HEK293 (cell line): ENCODE data around the gene EEIG2.

Source experiments
- CTCF ChIA-PET: fragments of 350-600 bp; formaldehyde crosslinking; extraction: SDS; loops from one replicate; lab custom pipeline; 2021; ENCODE audit warnings: antibody characterized with exemption; lab: Yijun Ruan, JAX
- POLR2A ChIA-PET: fragments of 300-600 bp; formaldehyde crosslinking; extraction: SDS; loops from one replicate; lab custom pipeline; 2020; ENCODE audit warnings: antibody characterized with exemption, inconsistent platforms; lab: Yijun Ruan, JAX
- H3K27ac ChIP-seq: fragments of 200-500 bp; sonication (Bioruptor generic); 2 replicates; pipeline ENCODE4 v1.5.1; 2014; ENCODE audit warnings: low read depth, low read length, control low read depth, inconsistent platforms; ENCODE audit errors: extremely low read depth
- H3K36me3 ChIP-seq, 2 experiments: fragments of 200-500 bp in 1 of 2; sonication (Bioruptor generic) in 1 of 2; 1 replicate in 1 of 2; 2 replicates in 1 of 2; pipeline ENCODE4 v1.5.1; 2014 to 2017; ENCODE audit warnings: inconsistent platforms in 2 of 2, low read length in 2 of 2; ENCODE audit not compliant: control insufficient read depth in 2 of 2, insufficient read depth in 1 of 2
- H3K4me1 ChIP-seq: fragments of 200-500 bp; sonication (Bioruptor generic); 2 replicates; pipeline ENCODE4 v1.5.1; 2014; ENCODE audit warnings: mild to moderate bottlenecking, low read length, inconsistent platforms; ENCODE audit not compliant: control insufficient read depth, insufficient read depth
- H3K4me3 ChIP-seq: 2 replicates; pipeline ENCODE4 v1.5.1; 2011; ENCODE audit warnings: low read depth, mild to moderate bottlenecking, control low read depth, low read length, moderate library complexity
- H3K9me3 ChIP-seq: fragments of 200-500 bp; sonication (Bioruptor generic); 2 replicates; pipeline ENCODE4 v1.5.1; 2014; ENCODE audit warnings: low read depth, low read length, inconsistent platforms; ENCODE audit not compliant: control insufficient read depth, insufficient read depth
- HOXA7 ChIP-seq: sonication (generic); formaldehyde crosslinking; IDR thresholded peaks from 2 replicates; pipeline ENCODE4 v1.8.1; 2022; ENCODE audit warnings: missing genetic modification reagents, borderline replicate concordance
- HOXC10 ChIP-seq: sonication (generic); formaldehyde crosslinking; IDR thresholded peaks from 2 replicates; pipeline ENCODE4 v1.8.1; 2023; ENCODE audit warnings: mild to moderate bottlenecking, missing genetic modification reagents
- KLF9 ChIP-seq: fragments of 450-650 bp; formaldehyde crosslinking; IDR thresholded peaks from 2 replicates; pipeline ENCODE4 v1.5.1; 2016; ENCODE audit warnings: missing biosample characterization, missing genetic modification characterization, low read depth
- SP3 ChIP-seq: fragments of 450-650 bp; formaldehyde crosslinking; IDR thresholded peaks from 2 replicates; pipeline ENCODE4 v1.5.1; 2016; ENCODE audit warnings: missing biosample characterization, missing genetic modification characterization
- YY2 ChIP-seq: fragments of 450-650 bp; formaldehyde crosslinking; IDR thresholded peaks from 2 replicates; pipeline ENCODE4 v1.5.1; 2016; ENCODE audit warnings: missing biosample characterization, missing genetic modification characterization
- ZBTB49 ChIP-seq: fragments of 450-650 bp; formaldehyde crosslinking; IDR thresholded peaks from 2 replicates; pipeline ENCODE4 v1.5.1; 2016; ENCODE audit warnings: missing biosample characterization, missing genetic modification characterization, low read depth
- ZNF112 ChIP-seq: fragments of 450-650 bp; formaldehyde crosslinking; IDR thresholded peaks from 2 replicates; pipeline ENCODE4 v1.5.0; 2017; ENCODE audit warnings: missing biosample characterization, missing genetic modification characterization
- ZNF148 ChIP-seq: fragments of 450-650 bp; formaldehyde crosslinking; IDR thresholded peaks from 2 replicates; pipeline ENCODE4 v1.5.0; 2017; ENCODE audit warnings: missing biosample characterization, missing genetic modification characterization, borderline replicate concordance
- ZNF175 ChIP-seq: fragments of 450-650 bp; formaldehyde crosslinking; IDR thresholded peaks from 2 replicates; pipeline ENCODE4 v1.5.1; 2016; ENCODE audit warnings: missing biosample characterization, missing genetic modification characterization
- ZNF211 ChIP-seq: fragments of 450-650 bp; formaldehyde crosslinking; IDR thresholded peaks from 2 replicates; pipeline ENCODE4 v1.5.1; 2016; ENCODE audit warnings: low read depth, missing biosample characterization, missing genetic modification characterization
- ZNF223 ChIP-seq: fragments of 450-650 bp; formaldehyde crosslinking; IDR thresholded peaks from 2 replicates; pipeline ENCODE4 v1.5.1; 2016; ENCODE audit warnings: missing biosample characterization, missing genetic modification characterization
- ZNF274 ChIP-seq, 2 experiments: fragments of 200-500 bp in 1 of 2; fragments of 450-650 bp in 1 of 2; sonication (Bioruptor generic) in 1 of 2; formaldehyde crosslinking in 1 of 2; IDR thresholded peaks; 2 replicates each; pipeline versions ENCODE4 v1.5.1 to v1.6.1; 2014 to 2016; ENCODE audit warnings: borderline replicate concordance in 1 of 2, inconsistent platforms in 1 of 2, low read length in 1 of 2, missing biosample characterization in 1 of 2, missing genetic modification characterization in 1 of 2
- ZNF335 ChIP-seq: fragments of 450-650 bp; formaldehyde crosslinking; conservative IDR thresholded peaks from 2 replicates; pipeline ENCODE4 v1.5.1; 2016; ENCODE audit warnings: missing biosample characterization, missing genetic modification characterization
- ZNF350 ChIP-seq: fragments of 450-650 bp; formaldehyde crosslinking; IDR thresholded peaks from 2 replicates; pipeline ENCODE4 v1.5.0; 2017; ENCODE audit warnings: missing biosample characterization, mild to moderate bottlenecking, missing genetic modification characterization
- ZNF391 ChIP-seq: fragments of 450-650 bp; formaldehyde crosslinking; IDR thresholded peaks from 2 replicates; pipeline ENCODE4 v1.5.1; 2016; ENCODE audit warnings: low read depth, missing biosample characterization, missing genetic modification characterization, borderline replicate concordance
- ZNF394 ChIP-seq: fragments of 450-650 bp; formaldehyde crosslinking; IDR thresholded peaks from 2 replicates; pipeline ENCODE4 v1.5.1; 2016; ENCODE audit warnings: missing biosample characterization, missing genetic modification characterization, mild to moderate bottlenecking, moderate library complexity, borderline replicate concordance
- ZNF398 ChIP-seq: fragments of 450-650 bp; formaldehyde crosslinking; IDR thresholded peaks from 2 replicates; pipeline ENCODE4 v1.5.1; 2017; ENCODE audit warnings: missing biosample characterization, missing genetic modification characterization
- ZNF561 ChIP-seq: fragments of 450-650 bp; IDR thresholded peaks from 2 replicates; pipeline ENCODE4 v1.5.1; 2018; ENCODE audit warnings: missing biosample characterization, missing genetic modification characterization, borderline replicate concordance
- ZNF571 ChIP-seq: fragments of 450-650 bp; formaldehyde crosslinking; IDR thresholded peaks from 2 replicates; pipeline ENCODE4 v1.5.0; 2017; ENCODE audit warnings: missing biosample characterization, missing genetic modification characterization
- ZNF596 ChIP-seq: fragments of 450-650 bp; IDR thresholded peaks from 2 replicates; pipeline ENCODE4 v1.5.0; 2018; ENCODE audit warnings: missing biosample characterization, mild to moderate bottlenecking, missing genetic modification characterization, moderate library complexity
- ZNF621 ChIP-seq: fragments of 450-650 bp; formaldehyde crosslinking; IDR thresholded peaks from 2 replicates; pipeline ENCODE4 v1.5.1; 2017; ENCODE audit warnings: missing biosample characterization, missing genetic modification characterization
- ZNF660 ChIP-seq: fragments of 450-650 bp; IDR thresholded peaks from 2 replicates; pipeline ENCODE4 v1.5.1; 2018; ENCODE audit warnings: missing biosample characterization, mild to moderate bottlenecking, missing genetic modification characterization
- ZNF677 ChIP-seq: fragments of 450-650 bp; IDR thresholded peaks from 2 replicates; pipeline ENCODE4 v1.5.0; 2018; ENCODE audit warnings: missing biosample characterization, mild to moderate bottlenecking, missing genetic modification characterization, moderate library complexity
- ZNF692 ChIP-seq: fragments of 450-650 bp; formaldehyde crosslinking; IDR thresholded peaks from 2 replicates; pipeline ENCODE4 v1.5.1; 2016; ENCODE audit warnings: missing biosample characterization, missing genetic modification characterization
- ZNF768 ChIP-seq: fragments of 450-650 bp; formaldehyde crosslinking; IDR thresholded peaks from 2 replicates; pipeline ENCODE4 v1.5.1; 2018; ENCODE audit warnings: missing biosample characterization, mild to moderate bottlenecking, missing genetic modification characterization

The EEIG2 gene

GRCh38 chr1:108553905-108554304 lies 6.0 kb upstream of the EEIG2 start:
- no peaks in the 10 kb centered on the region for H3K4me1 ChIP-seq
- TF ChIP-seq ZNF571 (tag by site-specific recombination): no peak
- no peak for TF ChIP-seq HOXC10 (CRISPR knock-in tag)
- no peak for TF ChIP-seq ZNF596 (tag by site-specific recombination)
- TF ChIP-seq ZNF350 (tag by site-specific recombination): no peak
- TF ChIP-seq ZNF677: no peak
- TF ChIP-seq ZBTB49: no peak
- no peak for TF ChIP-seq ZNF112 (tag by site-specific recombination)
- no peak for TF ChIP-seq ZNF148
- no peak for TF ChIP-seq ZNF561 (tag by site-specific recombination)
- no peak for TF ChIP-seq ZNF223 (tag by site-specific recombination)
- TF ChIP-seq ZNF768: no peak
- no peak for TF ChIP-seq SP3 (tag by site-specific recombination)
- TF ChIP-seq YY2: no peak
- no peak for TF ChIP-seq ZNF621
- TF ChIP-seq ZNF394 (tag by site-specific recombination): no peak
- no peak for TF ChIP-seq ZNF175 (tag by site-specific recombination)
- ChIA-PET POLR2A (no interaction called here), CTCF (no interaction called here)
- no peaks in the 10 kb centered on the region for H3K36me3 ChIP-seq
- H3K27ac ChIP-seq: no peak overlapping the region
- H3K9me3 ChIP-seq: no peaks in the 10 kb centered on the region
- no peak overlapping the region for H3K4me3 ChIP-seq

DNA sequence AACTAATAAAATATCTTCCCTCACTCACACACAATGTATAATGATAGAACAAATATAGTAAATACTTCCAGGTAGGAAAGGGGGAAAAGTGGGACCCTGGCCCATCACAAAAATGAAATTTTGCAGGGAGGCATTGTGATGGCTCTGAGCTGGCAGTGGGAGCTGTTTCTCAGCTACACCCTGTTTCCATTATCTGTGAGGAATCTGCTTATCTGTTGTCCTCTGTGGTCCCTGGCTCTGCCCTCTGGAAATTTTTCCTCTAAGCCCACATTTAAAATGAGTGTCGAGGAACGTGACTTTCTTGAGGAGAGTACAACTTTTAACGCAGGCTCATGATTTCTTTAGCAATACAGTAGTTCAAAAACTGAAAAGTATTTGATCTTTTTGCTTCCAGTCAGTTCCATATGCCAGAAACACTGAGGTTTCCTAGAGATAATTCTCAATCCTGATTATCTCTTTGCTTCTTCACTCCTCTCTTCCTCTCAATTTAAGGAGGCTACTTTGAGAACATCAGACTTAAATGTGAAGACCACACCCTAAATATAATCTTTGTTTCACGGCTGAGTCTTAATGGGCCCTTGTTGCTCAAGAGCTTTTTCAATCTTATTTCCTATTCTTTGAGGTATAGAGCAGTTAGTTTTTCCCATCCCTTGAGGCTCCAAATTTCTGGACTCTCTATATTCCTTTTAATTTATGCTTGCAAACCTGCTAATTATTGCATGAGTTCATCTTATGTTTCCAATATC lies 5.0 kb upstream of the EEIG2 start:
- Histone ChIP-seq H3K36me3 (no peaks in the 10 kb centered on the region), H3K4me1 (peaks cover 2% of the 10 kb centered on the region; the same call in 1 of the 2 replicates), H3K27ac (no peak overlapping the region)
- TF ChIP-seq ZNF335 (tag by site-specific recombination): no peak
- no peak for TF ChIP-seq ZNF692 (tag by site-specific recombination)
- TF ChIP-seq KLF9 (tag by site-specific recombination): no peak
- TF ChIP-seq ZNF391 (tag by site-specific recombination): no peak
- TF ChIP-seq ZNF660 (tag by site-specific recombination): no peak
- no peak for TF ChIP-seq ZNF398
- no peak for TF ChIP-seq ZNF274 (IDR thresholded peaks at IDR 0.05; ENCODE audit: low read length)
- TF ChIP-seq ZNF274 (tag by site-specific recombination; IDR thresholded peaks at IDR 0.05; ENCODE audit: borderline replicate concordance): no peak
- no peak for TF ChIP-seq ZNF211 (tag by site-specific recombination)
- no peak for TF ChIP-seq HOXA7 (CRISPR knock-in tag)

More for the DNA sequence above, 5.0 kb upstream of the EEIG2 start:
- no peak overlapping the region for H3K4me3 ChIP-seq
- POLR2A ChIA-PET: no interaction called here
- no peaks in the 10 kb centered on the region for H3K9me3 ChIP-seq
- CTCF ChIA-PET: no interaction called here
